Stimulated activated CD8-positive, alpha-beta memory T cell treated with anti-CD3 and anti-CD28 coated beads, Interleukin-7, amount 100 ng/mL, for 24 hours (primary cell): ENCODE measurements around the gene ZNF543.
"Not testable (repeated sequence)": the region's sequence is repeated elsewhere in the genome, so short reads cannot be mapped to it uniquely, and the experiment has no call there.

ENCODE experiments used
- DNase-seq: peaks from one replicate; pipeline ENCODE4 v3.0.0-alpha.2; 2020; ENCODE audit warnings: low read depth

ZNF543 gene

GRCh38 chr19:57320180-57321084, at the start of gene ZNF543:
Gene ZNF543, plus strand, starts transcription at chr19:57320472. Its CDS starts 382 bp downstream, at chr19:57320854.
- DNase-seq: peak; percentile 89

GRCh38 chr19:57271280-57271679, 49.0 kb upstream of the ZNF543 start:
- no peak for DNase-seq

GRCh38 chr19:57273014-57273413, 47.3 kb upstream of the ZNF543 start:
- DNase-seq: no peak

GRCh38 chr19:57276430-57276829, 43.8 kb upstream of the ZNF543 start:
- no peak for DNase-seq

- not testable (repeated sequence) for DNase-seq
These were observed 41.8 kb upstream of the ZNF543 start for GRCh38 chr19:57278481-57278880.

GRCh38 chr19:57279418-57280164, 40.7 kb upstream of the ZNF543 start:
- DNase-seq: peak; percentile 59

GRCh38 chr19:57280165-57280961, 39.9 kb upstream of the ZNF543 start, which contains the start of gene ZNF460:
Gene ZNF460, plus strand, starts transcription at chr19:57280485. Its CDS starts 322 bp downstream, at chr19:57280807.
- DNase-seq: peak; percentile 96

GRCh38 chr19:57280962-57281400, 39.3 kb upstream of the ZNF543 start:
- DNase-seq: no peak

GRCh38 chr19:57282011-57282643, 38.1 kb upstream of the ZNF543 start:
- DNase-seq: no peak

GRCh38 chr19:57288373-57288772, 31.9 kb upstream of the ZNF543 start:
- no peak for DNase-seq

- no peak for DNase-seq
These were observed 29.3 kb upstream of the ZNF543 start for GRCh38 chr19:57290970-57291369.

GRCh38 chr19:57292547-57292946, 27.7 kb upstream of the ZNF543 start:
- DNase-seq: no peak

- DNase-seq: no peak
These were observed 26.6 kb upstream of the ZNF543 start for GRCh38 chr19:57293719-57294118.

- DNase-seq: no peak
These were observed 18.2 kb upstream of the ZNF543 start for GRCh38 chr19:57302020-57302465.

GRCh38 chr19:57302727-57303401, 17.4 kb upstream of the ZNF543 start:
- DNase-seq: no peak

- DNase-seq: no peak
These were observed 15.2 kb upstream of the ZNF543 start for GRCh38 chr19:57305056-57305455.

- DNase-seq: no peak
These were observed 11.8 kb upstream of the ZNF543 start for GRCh38 chr19:57308514-57308913.

- DNase-seq: no peak
These were observed 9.5 kb upstream of the ZNF543 start for GRCh38 chr19:57310792-57311191.

- no peak for DNase-seq
These were observed 6.1 kb upstream of the ZNF543 start for GRCh38 chr19:57314146-57314545.

GRCh38 chr19:57317503-57317902, 2.8 kb upstream of the ZNF543 start:
- no peak for DNase-seq

GRCh38 chr19:57319869-57320179, 448 bp upstream of the ZNF543 start:
- no peak for DNase-seq
